Activated CD4-positive, alpha-beta T cell treated with anti-CD3 and anti-CD28 coated beads, Interleukin-2, amount 50 U/mL, for 16 hours (primary cell): ENCODE measurements around the gene CAMK2D.
A peak's percentile ranks its signal among the peaks of the same experiment; 100 is the strongest.

Source experiments
- DNase-seq: peaks from one replicate; pipeline ENCODE4 v3.0.0-alpha.2; 2020

CAMK2D gene

GRCh38 chr4:113509851-113510250 is 251.7 kb downstream of the CAMK2D start:
- no peak for DNase-seq

- no peak for DNase-seq
Observed at GRCh38 chr4:113505044-113505443, 256.5 kb downstream of the CAMK2D start.

DNA sequence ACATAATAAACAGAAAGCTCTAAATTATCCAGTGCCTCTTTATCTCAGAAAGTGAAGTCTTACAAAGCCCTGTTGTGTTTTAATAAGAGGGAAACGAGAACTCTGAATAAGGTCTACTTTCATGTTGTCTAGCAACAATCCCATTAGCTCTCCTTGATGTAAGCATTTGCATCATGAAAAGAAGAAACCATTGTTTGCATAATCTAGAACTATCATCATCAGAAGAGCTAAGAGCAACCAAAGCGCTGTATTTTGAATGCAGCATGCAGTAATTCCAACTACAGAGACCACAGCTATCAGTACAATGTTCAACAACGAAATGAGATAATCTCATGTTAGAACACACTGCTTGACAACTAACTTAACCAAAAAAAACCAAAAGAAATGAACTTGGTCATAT is 257.1 kb downstream of the CAMK2D start:
- no peak for DNase-seq

GRCh38 chr4:113503691-113504090 is 257.8 kb downstream of the CAMK2D start:
- no peak for DNase-seq

- no peak for DNase-seq
Observed at GRCh38 chr4:113502906-113503305, 258.6 kb downstream of the CAMK2D start.

DNA sequence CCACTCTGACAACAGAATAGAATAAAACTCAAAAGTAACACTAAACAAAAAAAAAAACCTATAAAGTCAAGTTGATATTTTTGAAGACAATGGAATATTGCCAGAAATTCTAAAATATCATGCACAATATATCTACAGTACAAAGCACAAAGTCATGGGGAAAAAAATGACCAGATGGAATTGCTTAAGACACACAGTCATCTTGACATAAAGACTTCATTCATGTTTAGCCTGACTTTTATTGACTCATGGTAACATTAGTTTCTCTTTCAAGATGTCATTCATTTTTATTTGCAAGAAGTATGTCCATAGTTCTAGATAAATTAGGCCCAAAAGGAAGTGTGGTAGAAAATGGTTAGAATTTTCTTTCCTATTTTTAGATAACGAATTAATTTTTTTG is 259.1 kb downstream of the CAMK2D start:
- no peak for DNase-seq

- DNase-seq, result no peak
Observed at GRCh38 chr4:113500424-113500823, 261.1 kb downstream of the CAMK2D start.

- no peak for DNase-seq
Observed at GRCh38 chr4:113499696-113500095, 261.8 kb downstream of the CAMK2D start.

DNA sequence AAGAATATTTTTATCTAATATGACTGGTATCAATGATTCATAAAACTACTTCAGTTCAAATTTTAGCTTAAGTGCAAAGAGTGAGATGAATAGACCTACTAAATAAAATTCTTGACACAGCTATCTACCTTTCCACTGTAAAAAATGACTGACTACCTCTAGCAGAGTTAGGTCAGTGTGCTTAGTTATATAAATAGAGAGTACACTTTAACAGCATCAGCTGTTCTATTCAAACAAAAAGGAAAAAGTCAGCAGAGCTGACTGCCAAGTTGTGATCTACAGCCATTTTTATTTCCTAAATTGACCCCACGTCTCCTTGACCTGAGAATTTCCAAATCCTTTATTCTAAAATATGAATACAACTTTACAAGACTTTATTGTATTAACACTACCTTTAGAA is 262.4 kb downstream of the CAMK2D start:
- no peak for DNase-seq

DNA sequence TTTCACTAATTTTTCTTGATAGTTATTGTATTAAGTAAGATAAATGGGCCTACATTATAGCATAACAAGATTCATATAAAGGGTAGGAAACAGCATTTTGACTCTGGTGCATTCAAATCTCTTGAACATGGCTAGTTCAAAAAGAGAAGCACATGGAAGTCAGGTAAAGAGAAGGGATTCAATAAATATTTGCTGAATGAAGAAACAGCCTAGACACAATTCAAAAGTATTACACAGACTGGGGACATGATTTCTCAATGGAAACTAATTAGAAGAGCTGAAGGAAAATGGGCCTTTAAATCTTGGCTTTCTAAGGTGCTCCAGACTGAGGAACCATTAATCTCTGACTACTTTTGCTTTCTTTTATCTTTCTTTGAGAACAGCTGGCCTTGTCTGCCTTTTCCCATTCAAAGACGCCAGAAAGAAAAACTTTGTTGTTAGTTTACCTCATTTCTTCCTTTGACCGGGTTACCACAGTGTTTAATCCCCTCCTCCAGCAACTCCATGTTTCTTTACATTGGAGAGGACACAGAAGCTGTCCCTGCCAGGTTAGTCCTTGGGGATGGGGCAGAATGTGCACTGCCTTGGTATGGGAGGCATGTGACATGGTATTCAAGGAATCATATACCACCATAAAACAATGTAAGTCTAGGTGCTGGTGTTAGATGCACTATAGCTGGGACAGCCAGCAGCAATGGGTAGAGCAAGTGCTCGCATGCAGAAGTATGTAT is 264.2 kb downstream of the CAMK2D start:
- DNase-seq, result no peak

GRCh38 chr4:113496698-113497097 is 264.8 kb downstream of the CAMK2D start:
- no peak for DNase-seq

DNA sequence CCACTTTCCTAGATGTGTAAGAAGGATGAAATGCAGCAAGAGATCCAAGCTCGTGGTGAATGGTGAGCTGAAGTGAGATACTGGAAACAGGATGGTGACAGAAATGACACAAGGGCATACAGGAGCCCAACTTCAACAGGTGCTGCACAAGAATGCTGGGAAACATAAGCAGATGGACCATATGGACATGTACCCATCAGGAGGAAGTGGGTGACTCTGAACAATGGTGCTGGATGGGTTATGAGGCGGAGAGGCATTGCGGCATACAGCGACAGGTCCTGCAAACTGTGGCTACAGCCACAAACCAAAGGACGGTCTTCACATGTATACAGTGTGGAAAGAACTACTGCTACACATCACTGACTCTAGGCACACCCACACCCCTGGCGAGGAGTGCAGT is 265.7 kb downstream of the CAMK2D start:
- no peak for DNase-seq

DNA sequence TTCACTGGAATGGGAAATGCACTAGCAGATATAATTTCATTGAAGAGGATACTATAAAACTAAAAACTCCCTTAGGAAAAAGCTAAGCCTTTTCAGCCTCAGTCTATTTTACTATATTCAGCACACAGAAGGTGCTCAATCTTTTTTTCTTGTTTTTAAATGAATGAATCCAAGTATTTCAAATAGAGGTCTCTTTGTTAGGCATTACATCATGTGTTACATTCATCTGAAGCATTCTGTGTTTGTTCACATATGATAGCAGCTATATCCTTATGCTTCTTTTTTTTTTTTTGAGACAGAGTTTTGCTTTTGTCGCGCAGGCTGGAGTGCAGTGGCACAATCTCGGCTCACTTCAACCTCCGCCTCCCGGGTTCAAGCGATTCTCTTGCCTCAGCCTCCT is 278.4 kb downstream of the CAMK2D start:
- DNase-seq, result no peak

- no peak for DNase-seq
Observed at GRCh38 chr4:113482325-113482724, 279.2 kb downstream of the CAMK2D start.

DNA sequence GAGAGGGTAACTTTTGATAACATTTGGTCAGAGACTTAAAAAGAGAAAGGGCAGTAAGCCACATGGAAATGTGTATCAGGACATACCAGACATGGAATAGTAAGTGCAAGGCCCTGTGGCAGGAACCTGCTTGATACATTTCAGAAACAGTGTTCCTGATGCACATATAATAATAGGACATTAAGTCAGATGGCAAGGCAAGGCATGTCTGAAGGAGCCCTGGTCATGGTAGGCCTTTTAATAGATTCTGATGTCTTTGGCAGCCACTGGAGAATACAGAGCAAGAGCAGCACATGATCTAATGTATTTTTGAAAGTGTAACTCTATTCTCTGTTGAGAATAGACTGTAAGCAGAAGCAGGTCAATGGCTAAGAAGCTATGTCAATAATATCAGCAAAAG is 279.7 kb downstream of the CAMK2D start:
- DNase-seq, result no peak

DNA sequence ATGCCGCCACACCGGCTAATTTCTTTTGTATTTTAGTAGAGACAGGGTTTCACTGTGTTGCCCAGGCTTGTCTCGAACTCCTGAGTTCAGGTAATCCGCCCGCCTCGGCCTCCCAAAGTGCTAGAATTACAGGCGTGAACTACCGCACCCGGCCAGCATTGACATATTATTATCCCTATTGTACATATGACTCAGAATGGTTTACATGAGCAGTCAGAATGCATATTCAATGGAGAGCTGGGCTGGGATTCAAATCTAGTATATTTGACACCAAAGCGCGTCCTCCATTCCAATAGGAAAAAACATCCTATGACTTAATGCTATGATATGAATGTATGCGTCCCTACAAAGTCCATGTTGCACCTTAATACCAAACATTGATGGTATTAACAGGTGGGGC is 281.4 kb downstream of the CAMK2D start:
- DNase-seq, result no peak

DNA sequence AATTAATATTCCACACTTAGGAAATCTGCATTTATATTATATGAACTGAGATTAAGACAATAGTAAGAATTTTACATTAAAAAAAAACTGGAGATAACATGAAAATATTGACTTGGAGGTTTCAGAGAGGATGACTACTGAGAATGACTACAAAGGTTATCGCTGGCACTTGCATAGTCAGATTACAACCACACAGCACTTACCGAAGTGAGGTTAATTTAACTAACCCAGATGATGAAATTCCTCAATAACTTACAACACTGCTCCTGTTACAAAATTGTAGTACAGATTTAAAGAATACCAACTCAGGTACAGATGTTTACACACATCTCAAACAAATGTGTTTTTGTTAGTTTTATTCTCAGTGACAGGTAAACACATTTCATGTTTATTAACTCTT is 283.5 kb downstream of the CAMK2D start:
- no peak for DNase-seq

- DNase-seq, result peak; percentile 56
Observed at GRCh38 chr4:113476800-113477199, 284.7 kb downstream of the CAMK2D start.

GRCh38 chr4:113474017-113474416 is 287.5 kb downstream of the CAMK2D start:
- peak; percentile 27 for DNase-seq

DNA sequence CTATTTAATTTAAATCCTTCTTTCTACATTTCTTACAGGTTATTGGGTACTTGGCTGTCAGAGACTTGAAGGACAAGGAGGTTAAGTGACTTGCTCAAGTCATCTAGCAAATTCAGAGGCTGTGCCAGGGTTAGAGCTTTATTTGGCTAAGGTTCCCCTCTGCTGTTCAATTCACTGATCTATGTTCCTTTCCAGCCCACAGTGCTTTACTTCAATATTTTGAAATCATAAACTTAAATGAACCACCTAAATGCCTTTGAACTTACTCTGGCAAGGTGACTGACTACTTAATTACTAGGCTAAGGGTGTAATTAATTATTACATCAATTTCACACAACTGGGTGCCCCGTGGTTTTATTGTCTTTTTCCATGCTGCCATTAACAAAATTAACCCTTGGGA is 288.7 kb downstream of the CAMK2D start:
- DNase-seq, result no peak

DNA sequence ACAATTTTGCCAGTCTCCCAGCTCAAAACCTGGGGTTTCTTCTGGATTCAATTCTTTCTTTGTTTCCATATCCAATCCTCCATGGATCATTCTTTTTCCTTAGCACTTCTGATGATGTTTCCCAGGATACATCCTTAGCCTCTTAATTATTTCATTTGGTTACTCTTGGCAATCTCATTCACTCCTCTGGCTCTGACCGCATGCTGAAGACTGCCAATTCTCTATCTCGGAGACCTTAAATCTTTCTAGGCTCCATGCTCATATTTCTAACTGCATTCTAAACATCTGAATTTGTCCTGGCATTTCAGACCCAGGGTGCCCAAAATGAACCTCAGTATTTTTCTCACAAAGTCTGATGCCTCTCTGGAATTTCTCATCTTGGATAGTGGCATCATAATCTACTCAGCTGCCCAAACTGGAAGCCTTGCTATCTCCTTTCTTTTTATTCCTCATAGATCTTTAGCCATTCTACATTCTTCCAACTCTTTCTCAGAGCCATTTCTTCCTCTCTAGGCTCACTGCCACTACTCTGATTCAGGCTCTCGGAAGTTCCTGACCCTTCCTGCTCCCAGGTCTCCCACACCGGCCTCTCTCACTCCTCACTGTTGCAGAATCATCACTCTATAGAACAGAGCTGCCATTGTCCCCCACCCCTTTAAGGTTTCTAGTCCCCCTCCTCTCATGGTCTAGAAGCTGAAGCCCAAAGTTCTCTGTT is 290.2 kb downstream of the CAMK2D start:
- DNase-seq, result no peak

DNA sequence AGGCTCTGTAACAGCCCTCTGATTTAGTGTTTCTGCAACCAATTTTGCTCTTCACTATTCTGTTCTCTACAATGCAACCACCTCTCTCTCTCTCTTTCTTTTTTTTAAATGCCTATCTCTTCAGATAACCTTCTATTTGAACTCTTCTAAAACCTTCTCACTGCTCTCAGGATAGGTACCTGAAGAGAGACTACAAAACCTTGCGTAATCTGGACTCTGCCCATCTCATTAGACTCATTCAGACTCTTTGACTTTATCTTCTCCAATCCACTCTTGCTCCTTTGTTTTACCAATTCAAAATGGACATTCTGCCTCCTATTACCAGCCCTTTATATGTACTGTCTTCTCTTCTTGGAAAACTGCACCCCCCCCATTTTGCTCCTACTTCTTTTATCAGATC is 291.6 kb downstream of the CAMK2D start:
- no peak for DNase-seq

DNA sequence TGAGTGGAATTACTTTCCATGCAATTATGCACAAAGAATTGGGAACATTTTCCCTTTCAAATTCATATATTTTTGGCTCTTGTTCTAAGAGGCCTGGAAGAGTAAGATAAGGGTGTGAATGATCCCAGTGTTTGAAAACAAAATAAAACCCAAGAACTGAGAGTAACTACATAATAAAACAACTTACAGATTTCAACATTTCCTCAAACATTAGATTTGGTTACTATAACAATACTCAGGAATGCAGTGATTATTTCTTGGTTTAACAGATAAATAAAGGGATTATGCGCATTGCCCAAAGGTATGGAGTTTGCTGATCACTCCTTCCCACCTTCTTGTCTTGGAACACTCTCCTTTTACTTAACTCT is 292.5 kb downstream of the CAMK2D start:
- DNase-seq, result no peak

- peak; percentile 78 for DNase-seq
Observed at GRCh38 chr4:113468165-113469022, 293.1 kb downstream of the CAMK2D start.
